Left renal cortex interstitium (tissue), 4 donors: ENCODE data around the gene POLR3A. TPM values are rescaled to one million over a fixed set of nuclear protein-coding genes. Genes with fewer than 3 reads are reported as not detected.
"Not testable (repeated sequence)": the region's sequence is repeated elsewhere in the genome, so short reads cannot be mapped to it uniquely, and the experiment has no call there.

ENCODE experiments used
- DNase-seq, 4 donors: peaks; one replicate each; pipeline ENCODE4 v3.0.0-alpha.2; 2013; ENCODE audit warnings: low read depth in 4 of 4, low spot score in 2 of 4, missing footprints in 1 of 4
- polyA plus RNA-seq, 4 donors: library from polyadenylated mRNA; unstranded; fragments of 120-200 nt; gene quantifications; one replicate each; pipeline ENCODE4 v1.2.1, GENCODE V29; 2013; ENCODE audit not compliant: insufficient read length in 4 of 4

Gene POLR3A
- polyA plus RNA-seq: 10 to 100 TPM; 15.8 to 18.9 (median 17.6) TPM

DNA sequence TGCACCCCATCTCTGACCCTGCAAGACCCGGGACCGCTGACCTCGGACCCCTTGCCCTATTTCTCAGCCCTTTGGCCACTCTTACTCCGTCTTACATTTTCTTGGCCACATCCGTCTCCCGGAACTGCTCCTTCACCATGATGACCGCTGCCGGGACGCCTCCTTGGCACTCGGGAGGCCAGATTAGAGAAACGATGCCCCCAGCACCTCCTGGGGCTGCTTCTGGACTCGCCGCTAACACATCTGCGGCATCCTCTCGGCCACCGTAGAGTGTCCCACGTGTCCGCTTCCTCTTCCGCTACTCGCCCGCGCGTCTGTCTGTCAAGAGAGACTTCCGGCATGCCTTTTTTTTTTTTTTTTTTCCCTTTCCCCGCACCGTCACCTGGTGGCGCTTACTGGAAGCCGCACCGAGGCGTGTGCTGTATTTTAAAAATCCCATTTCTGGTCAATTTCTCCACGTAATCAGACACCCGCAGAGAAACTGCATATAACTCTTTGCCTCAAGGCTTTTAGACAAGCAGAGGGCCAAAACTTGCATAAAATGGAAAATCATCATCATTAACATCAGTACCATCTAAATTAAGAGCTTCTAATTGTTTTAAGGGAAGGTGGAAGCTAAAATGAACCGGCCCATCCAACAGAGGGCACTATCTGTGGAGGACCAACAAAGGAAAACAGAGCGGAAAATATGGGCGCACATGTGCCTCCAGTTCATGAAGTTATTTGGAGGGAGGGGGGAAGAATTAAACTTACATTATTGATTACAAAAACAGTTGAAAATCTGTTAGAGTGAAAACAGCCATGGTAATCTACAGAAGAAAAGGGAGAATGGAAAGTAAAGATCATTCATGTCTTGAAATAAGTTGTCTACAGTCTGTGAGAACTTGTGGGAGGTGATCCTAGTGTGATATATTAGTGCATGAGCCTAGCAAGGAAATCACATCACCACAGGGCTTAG lies at the start of gene POLR3A:
Gene POLR3A (minus strand): TSS at position 247 of the 958 bp plus-strand sequence. CDS start 108 bp downstream, at position 139.
- peak; percentile 84 to 94 (median 90) for DNase-seq

DNA sequence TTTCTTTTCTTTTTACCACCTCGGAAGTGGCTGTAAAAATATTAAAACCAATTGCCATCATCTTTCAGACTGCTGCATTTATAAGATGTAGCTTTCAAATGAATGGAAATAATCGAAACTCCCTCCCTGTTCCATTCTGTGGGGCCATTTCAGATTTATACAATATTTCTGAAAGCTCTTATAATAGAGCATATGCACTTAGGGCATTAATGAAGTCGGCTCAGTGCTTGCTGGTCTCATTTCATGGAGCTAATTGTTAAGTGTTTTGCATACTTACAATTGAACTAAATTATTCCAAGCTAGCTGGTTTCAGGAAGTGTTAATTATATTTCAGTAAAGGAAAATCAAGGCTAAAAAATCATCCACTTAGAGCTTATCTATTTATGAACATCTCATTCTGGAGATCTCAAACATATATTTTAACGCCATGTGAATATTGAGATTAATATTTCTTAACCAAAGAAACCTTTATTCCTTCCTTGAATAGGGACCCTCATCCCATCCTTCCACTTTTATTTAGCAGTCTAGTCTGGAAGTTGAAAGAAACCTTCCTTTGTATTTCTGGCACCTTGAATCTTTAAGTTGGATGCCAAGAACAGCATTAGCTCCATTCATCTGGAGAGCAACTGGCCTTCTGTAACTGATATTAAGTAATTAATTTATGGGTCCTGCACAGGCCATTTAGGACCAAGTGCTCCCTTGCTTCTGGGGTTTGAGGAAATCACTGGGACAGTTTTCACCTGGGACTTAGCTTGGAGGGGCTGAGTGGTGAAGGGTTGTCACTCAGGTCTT lies 49.4 kb upstream of the POLR3A start:
- no peak for DNase-seq

DNA sequence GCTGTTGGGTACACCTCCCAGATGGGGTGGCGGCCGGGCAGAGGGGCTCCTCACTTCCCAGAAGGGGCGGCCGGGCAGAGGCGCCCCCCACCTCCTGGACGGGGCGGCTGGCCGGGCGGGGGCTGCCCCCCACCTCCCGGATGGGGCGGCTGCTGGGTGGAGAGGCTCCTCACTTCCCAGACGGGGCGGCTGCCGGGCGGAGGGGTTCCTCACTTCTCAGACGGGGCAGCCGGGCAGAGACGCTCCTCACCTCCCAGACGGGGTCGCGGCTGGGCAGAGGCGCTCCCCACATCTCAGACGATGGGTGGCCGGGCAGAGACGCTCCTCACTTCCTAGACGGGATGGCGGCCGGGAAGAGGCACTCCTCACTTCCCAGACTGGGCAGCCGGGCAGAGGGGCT lies 46.5 kb upstream of the POLR3A start:
- not testable (repeated sequence) for DNase-seq

DNA sequence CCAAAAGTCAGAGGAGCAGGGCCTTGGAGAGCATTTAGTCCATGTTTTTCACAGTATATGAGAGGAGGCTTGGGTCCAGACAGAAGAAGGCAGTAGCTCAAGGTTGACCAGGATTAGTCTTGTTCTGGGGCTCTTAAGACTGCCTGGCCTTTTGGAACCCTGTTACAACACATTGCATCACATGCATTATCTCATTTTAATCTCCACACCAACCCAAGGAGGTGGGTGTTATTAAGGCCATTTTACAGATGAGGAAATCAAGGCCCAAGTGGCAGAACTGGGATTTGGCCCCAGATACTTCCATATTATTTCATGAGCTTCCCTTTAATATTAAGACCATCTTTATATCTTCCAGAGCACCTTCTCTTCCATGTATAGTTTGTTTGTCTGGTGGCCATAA lies 43.2 kb upstream of the POLR3A start:
- DNase-seq: no peak

DNA sequence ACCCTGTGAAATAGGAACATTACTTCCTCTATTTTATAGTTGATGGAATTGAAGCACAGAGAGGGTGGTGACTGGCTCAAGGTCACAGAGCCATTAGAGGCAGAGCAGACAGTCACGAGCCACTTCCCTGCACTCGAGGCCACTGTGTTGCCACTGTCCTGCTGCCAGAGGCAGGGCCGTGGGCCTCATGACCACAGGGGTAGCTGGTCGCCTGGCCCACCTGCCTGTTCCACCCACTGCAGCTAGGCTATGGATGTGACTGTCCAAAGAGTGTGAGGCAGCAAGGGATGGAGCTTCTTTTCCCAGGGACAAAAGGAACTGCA lies 42.5 kb upstream of the POLR3A start:
- no peak for DNase-seq

DNA sequence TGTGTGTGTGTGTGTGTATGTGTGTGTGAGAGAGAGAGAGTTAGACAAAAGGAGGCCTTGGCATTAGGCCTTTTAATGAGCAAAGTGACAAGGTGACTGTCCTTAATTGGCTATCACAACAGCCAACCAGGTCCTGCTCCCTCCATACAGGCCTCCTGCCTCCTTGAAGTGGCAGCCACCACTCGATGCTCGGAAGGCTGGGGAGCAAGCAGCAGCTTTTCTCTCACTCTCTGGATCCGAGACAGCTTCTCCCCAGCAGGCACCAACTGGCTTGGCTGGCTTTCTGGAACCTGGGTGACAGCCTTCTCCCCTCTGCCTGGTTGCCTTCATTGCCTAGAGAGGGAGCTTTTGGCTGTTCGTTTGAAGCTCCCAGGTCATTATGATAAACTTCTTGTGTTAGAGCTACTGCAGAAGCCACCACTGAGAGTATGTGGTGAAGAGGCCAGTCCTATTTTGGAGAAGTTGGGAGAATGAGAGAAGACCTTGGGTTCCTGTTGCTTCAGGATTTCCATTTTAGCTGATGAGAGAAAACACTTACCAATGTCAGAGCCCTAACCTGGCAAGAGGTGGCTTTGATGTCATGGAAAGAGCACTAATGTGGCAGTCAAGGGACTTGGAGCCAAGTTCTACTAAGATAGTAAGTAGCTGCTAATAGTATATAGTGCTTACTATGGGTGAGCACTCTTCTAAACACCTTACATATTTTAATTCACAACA lies 42.0 kb upstream of the POLR3A start:
- DNase-seq: no peak

DNA sequence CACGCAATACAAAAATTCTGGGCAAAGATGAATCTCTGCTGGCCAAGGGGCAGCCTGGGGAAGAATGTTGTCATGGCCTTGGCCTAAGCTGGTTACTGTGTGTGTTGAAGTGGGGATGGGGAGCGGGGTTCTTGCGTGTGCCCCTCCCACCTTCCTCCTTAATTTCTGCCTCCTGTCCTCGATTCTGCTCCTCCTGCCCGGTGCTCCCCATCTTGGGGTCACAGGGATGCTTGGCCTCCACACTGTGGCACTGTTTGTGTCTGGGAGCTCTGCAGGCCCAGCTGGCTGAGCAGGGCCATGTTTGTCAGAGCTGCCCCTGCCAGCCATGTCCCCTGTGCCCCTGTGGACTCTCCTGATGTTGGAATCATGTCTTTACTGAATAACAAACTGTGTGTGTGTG lies 41.4 kb upstream of the POLR3A start:
- no peak for DNase-seq

DNA sequence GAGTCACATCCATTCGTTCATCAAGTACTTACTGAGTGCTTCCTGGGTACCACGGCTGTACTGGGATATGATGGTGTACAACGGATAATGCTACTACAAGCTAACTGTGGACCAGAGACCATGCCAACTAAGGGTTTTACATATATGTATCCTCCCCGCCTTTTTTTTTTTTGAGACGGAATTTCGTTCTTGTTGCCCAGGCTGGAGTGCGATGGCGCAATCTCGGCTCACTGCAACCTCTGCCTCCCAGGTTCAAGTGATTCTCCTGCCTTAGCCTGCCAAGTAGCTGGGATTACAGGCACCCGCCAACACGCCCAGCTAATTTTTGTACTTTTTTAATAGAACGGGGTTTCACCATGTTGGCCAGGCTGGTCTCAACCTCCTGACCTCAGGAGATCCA lies 40.7 kb upstream of the POLR3A start:
- not testable (repeated sequence) for DNase-seq

DNA sequence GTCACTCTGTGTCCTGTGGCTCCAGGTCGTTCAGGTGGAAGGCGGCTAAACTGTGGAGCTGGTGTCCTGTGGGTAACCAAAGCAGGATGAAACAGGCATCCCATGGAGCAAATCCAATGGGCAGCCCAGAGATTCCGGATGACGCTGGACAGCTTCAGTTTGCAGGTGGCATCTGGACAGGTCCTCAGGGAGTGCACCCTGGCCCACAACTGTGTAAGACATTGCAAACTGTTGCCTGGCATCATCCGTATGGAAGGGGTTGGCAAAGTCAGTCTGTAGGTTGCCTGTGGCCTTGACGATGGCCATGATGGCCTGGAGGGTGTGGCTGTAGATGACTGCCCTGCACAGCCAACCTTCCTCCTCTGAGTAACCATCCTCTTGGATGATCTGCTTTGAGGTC lies 39.8 kb upstream of the POLR3A start:
- DNase-seq: no peak

DNA sequence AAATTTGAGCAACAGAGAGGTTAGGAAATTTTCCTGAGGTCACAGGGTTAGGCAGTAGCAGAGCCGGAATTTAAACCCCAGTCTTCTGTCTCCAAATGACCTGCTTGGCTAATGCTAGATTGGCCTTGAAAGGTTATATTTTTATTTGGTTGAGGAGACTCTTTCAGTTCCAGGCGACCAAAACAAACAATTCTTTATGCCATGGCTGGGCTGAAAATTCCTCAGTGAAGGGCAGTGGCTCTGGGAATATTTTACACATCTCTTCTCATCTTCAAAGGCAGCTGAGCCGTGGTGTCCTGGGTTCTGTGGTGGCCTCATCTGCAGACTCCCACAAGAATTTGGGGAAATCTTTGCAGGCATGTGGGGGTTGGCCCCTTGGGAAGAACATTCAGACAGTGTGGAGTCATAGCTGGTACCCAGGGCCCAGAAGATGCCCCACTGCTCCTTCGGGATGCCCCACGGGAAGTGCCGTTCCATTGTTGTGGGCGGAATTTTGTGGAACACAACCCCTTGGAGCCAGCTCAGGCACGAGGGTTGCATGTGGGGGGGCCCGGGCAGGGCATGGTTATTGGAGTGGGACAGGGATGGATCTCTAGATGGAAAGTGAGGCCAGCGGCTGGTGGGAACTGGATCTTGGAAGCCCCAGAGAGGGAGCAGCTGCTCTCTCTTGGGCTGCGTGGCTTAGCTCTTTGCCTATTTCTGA lies 37.6 kb upstream of the POLR3A start:
- no peak for DNase-seq

DNA sequence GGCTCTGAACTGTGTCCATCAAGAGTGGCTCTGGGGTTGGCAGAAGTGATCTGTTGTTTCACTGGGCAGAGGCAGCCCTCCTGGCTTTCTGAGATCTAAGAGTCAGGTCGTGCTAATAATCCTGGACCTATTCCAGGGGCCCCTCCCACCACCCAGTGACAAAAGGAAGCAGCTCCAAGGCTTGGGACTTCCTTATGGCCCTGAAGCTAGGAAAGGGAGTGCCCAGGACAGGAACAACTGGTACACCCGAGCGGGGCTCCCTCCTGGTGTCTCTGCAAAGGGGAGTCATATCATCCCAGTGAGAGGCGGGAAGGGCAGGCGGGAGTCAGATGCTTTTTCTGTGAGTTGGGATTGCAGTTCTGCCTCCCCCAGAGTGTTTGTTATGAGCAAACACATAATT lies 36.7 kb upstream of the POLR3A start:
- DNase-seq: no peak

DNA sequence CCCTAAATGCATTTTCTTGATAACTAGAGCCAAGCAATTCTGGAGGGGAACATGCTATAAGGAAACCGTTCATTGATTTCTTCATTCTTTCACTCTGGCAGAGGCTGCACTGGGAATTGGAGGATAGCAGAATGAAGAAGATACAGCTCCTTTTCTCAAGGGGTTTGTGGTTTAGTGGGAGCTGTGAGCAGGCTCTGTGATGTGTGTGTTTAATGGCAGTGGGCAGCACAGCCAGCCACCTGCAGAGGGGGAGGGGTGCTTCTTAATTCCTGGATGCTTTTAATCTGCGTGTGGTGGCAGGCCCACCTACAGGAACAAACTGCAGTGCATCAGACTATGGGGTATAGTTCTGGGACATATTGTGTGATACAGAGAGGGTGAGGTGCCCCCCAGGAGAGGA lies 36.3 kb upstream of the POLR3A start:
- DNase-seq: no peak

DNA sequence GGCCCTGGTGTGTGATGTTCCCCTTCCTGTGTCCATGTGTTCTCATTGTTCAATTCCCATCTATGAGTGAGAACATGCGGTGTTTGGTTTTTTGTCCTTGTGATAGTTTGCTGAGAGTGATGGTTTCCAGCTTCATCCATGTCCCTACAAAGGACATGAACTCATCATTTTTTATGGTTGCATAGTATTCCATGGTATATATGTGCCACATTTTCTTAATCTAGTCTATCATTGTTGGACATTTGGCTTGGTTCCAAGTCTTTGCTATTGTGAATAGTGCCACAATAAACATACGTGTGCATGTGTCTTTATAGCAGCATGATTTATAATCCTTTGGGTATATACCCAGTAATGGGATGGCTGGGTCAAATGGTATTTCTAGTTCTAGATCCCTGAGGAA lies 35.6 kb upstream of the POLR3A start:
- not testable (repeated sequence) for DNase-seq

DNA sequence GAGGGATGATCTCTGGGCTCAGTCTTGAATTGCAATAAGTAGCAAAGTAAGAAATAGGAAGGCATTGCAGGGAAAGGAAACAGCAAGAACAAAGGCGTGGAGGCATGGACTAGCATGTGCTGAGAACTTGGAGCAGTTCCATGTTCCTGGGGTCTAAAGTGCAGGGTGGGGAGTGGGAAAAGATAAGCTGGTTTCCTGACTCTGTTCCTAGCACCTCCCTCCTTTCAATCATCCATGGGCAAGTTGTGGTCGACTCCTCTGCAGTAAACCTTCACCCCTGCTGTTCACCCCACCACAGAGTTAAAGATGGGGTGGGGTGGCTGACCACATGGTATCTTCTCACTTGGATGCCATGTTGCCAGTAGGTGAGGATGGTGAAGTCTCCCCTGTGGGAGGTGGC lies 33.9 kb upstream of the POLR3A start:
- no peak for DNase-seq

DNA sequence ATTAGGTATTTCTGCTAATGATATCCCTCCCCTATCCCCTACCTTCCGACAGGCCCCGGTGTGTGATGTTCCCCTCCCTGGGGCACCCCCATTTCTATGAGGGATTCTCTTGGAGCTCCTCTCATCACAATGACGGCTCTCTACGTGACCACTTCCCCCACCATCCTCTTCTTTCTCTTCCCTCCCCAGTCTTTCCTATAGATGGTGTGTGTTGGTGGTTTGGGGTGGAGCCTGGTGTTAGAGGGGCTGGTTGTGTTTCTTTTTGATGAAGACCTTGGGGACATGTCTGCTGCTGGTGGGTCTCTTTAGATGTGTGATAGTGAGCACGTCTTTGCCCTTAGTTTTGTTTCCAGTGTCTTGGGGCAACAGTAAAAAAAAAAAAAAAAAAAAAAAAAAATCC lies 33.0 kb upstream of the POLR3A start:
- DNase-seq: no peak

DNA sequence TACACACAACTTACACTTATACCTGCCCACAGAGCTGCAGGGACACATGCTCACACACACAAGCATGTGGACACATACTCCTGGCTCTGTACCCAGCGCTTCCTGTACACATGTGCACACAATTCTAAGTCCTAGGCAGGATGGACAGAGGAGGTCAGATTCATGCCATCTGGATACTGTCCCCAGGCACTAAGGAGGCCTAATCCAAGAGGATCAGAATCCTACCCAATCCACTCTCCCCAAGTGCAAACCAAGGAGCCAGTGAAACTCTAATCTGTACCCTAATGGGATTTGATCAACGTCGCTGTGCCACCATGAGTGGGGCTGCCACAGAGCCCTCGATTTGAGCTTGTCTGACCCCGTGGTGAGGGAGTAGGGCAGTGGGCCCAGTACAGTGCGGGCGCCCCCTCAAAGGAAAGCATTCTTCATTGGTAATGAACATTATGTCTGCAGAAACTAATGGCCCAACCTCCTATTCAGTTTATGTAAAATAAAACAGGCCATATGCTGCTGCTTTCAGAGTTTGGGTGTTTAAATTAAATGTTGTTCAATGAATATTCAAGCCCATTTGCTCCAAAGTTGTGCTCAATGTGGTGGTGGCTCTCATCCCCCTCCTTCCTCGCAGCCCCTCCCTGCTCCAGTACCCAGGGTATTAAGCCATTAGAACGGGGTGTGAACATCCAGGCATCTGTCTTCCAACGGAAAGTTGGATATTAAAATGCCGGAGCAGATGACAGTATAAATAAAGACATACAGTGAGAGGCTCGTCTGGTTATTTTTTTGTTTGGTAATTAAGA lies 30.8 kb upstream of the POLR3A start:
- DNase-seq: no peak

DNA sequence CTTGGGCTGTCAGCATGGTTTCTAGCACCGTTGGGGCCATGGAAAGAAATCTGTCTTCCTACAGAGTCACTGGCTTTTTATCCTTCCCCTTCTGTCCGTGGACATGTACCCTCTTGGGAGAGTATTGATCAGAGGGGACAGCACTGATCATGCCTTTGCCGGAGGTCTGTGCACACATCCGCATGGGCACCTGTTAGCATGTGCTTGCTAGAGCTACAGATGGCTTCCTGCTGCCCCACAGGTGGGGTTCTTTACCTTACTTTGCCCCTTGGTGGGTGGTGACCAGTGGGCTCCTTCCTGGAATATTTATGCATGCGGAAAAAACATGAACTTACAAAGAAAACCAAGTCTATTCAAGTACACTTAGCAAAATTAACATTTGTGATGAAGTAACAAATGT lies 29.2 kb upstream of the POLR3A start:
- DNase-seq: no peak

DNA sequence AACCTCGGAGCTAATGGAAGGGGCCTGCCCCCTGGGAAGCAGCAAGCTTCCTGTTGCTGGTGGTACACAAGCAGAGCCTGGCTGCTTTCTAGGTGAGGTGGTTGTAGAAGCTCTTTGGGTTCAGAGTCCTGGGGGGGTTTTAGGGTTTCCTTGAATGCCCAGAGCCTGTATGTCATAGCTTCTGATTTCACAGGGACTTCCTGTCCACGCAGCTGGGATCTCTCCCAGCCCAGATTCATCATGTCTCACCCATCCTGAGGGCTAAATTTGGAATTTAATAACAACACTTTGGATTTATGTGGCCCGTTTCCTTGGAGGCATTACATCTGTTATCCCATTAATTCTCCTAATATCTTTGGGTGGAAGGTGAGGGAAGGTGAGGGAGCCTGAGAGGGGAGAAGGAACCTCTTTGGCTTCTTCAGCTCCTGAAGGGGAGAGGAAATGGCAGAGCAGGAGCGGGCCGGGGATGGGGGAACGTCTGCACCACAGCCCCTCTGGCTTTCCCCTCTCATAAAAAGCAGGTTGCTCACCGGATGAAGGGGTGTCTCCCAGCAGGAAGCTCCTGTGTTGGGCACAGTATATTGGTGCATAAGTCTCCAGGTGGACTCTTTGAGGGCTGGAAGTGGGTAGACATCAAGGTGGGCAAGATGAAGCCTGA lies 24.0 kb upstream of the POLR3A start:
- DNase-seq: no peak

DNA sequence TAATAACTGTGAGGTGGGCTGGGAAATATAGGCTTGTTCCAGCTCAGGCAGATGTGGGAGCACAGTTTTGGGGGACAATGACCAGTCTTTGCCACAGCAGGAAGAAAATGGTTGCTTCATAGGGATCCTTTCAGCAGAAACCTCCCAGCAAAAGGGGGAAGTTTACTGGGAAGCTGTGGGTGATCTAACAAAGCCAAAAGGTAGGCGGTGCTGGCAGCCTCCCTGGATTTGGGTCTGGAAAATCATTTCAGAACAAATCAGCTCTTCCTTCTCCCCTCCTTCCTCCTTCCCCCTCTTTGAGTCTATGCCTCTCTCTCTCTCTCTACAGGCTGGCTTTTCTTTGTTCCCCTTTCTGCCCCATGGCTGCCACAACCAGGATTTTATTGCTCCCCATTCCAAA lies 20.5 kb upstream of the POLR3A start:
- DNase-seq: no peak
